Motor neuron (in vitro differentiated cells): Measurements from ENCODE around the gene MYRIP. TPM values are rescaled to one million over a fixed set of nuclear protein-coding genes. Genes with fewer than 3 reads are reported as not detected.

Experiments used
- ATAC-seq, 8 experiments: fragments of 200-7000 bp; cut with Tn5 transposase; replicated peaks in 6 of 8; 2 replicates each; pipeline ENCODE4 v1.8.0; 2021; ENCODE audit warnings: mild to moderate bottlenecking in 8 of 8, moderate library complexity in 8 of 8
- H3K27ac ChIP-seq, 2 donors: fragments of 250-450 bp; sonication (Bioruptor Pico); 2 replicates each; pipeline ENCODE4 v1.9.0; 2021; ENCODE audit warnings: antibody characterized with exemption in 2 of 2, mild to moderate bottlenecking in 2 of 2, moderate library complexity in 1 of 2
- H3K4me1 ChIP-seq, 2 donors: fragments of 250-450 bp; sonication (Bioruptor Pico); replicated peaks in 1 of 2; 2 replicates each; pipeline ENCODE4 v1.6.1; 2021; ENCODE audit warnings: antibody characterized with exemption in 2 of 2, mild to moderate bottlenecking in 2 of 2, moderate library complexity in 1 of 2
- H3K4me3 ChIP-seq, 5 donors: fragments of 250-450 bp; sonication (Bioruptor Pico); 2 replicates each; pipeline ENCODE4 v1.9.0; 2021; ENCODE audit warnings: antibody characterized with exemption in 5 of 5, mild to moderate bottlenecking in 5 of 5, moderate library complexity in 4 of 5
- WGBS, 10 experiments: fragments of 450-650 bp; shearing (Covaris generic); methylation state at CpG; one replicate each; pipeline ENCODE4 v1.0.0; 2022; 5-methylcytosine and 5-hydroxymethylcytosine counted together
- in situ Hi-C, 9 experiments: fragments of 400-800 bp; cut with MboI; loops; one replicate each; pipeline ENCODE4 v1.15.0; 2021; ENCODE audit warnings: low sequenced_read_pairs in 9 of 9, low pct_unique_long_range_greater_than_20kb in 2 of 9; ENCODE audit not compliant: unreplicated experiment in 9 of 9
- total RNA-seq, 8 experiments: library from RNA; unstranded; fragments of 300-600 nt; gene quantifications; 2 replicates each; pipeline versions ENCODE4 v1.2.3 to v1.2.4, GENCODE V29; 2022

Gene MYRIP
- total RNA-seq, 8 experiments from 2014 or later, result 1.5 to 10.1 (median 3.2) TPM

- H3K4me3 ChIP-seq, result no peak overlapping the region
- H3K4me1 ChIP-seq, result no peaks in the 10 kb centered on the region
- 0 to 100% (median 71%) methylated on average over 1 to 8 of the region's 9 CpGs for WGBS, 10 experiments
- H3K27ac ChIP-seq, result no peak overlapping the region
- in situ Hi-C loops, result no loop called here
- ATAC-seq, result peak in 1 of 8 experiments; percentile 7
Measured at GRCh38 chr3:40097131-40098117, 288.0 kb downstream of the MYRIP start.

GRCh38 chr3:40098261-40098759, 288.9 kb downstream of the MYRIP start:
- H3K4me1 ChIP-seq, result no peaks in the 10 kb centered on the region
- ATAC-seq, result peak in 4 of 8 experiments; percentile 53 to 91 (median 81)
- in situ Hi-C loops, result no loop called here
- H3K4me3 ChIP-seq, result no peak overlapping the region
- H3K27ac ChIP-seq, result no peak overlapping the region

- peak in 3 of 8 experiments; percentile 29 to 56 (median 47) for ATAC-seq
- Histone ChIP-seq H3K4me1 (no peaks in the 10 kb centered on the region), H3K27ac (no peak overlapping the region), H3K4me3 (no peak overlapping the region)
- WGBS, 10 experiments, result 3 to 100% (median 73%) methylated on average over 2 to 7 of the region's 7 CpGs; no CpG with 5 or more reads in 2 of the 10 experiments
- in situ Hi-C loops, result no loop called here
Measured at GRCh38 chr3:40099871-40100270, 290.5 kb downstream of the MYRIP start.

DNA sequence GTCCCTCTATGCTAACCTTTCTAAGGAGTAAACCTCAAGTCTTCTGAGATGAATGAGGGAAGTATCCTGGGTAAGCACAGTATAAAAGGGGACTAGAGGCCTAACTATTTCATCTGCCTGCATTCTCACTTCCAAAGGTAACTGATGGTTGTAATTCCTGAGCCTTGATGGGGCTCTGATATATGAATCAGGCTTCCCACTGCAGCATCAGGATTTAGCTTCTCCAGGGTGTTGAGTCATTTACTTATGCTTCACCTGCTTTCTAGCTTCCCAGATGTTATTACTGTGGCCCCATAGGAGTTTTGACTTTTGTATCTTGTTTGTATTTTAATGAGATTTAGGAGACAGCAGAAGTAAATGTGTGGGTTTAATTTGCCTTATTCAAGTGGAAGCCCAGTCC, 292.8 kb downstream of the MYRIP start:
- no peaks in the 10 kb centered on the region for H3K4me1 ChIP-seq
- no peak overlapping the region for H3K27ac ChIP-seq
- in situ Hi-C loops, result no loop called here
- H3K4me3 ChIP-seq, result no peak overlapping the region
- no peak for ATAC-seq

- no peak for ATAC-seq
Measured at GRCh38 chr3:40103829-40104228, 294.4 kb downstream of the MYRIP start.

DNA sequence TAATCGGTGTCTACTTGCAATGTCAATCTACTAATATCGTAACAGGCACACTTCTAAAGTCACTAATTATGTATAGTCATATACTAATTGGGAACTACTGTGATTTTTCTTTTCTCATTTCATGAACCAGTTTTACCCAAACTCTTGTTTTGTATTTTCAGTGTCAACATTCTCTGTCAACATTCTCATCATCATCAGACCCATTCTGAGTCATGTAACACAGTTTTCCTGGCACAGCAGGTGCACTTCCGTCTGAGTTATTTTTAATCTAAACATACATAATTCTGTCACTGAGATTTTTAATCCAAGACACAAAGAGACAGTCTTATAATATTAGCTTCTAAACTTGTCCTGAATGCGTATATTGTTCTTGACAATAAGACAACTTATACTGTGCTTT, 295.0 kb downstream of the MYRIP start:
- ATAC-seq, result no peak
- Histone ChIP-seq H3K4me1 (no peaks in the 10 kb centered on the region), H3K27ac (no peak overlapping the region), H3K4me3 (no peak overlapping the region)
- in situ Hi-C loops, result no loop called here
- WGBS, 10 experiments, result 58 to 100% (median 90%) methylated on average over 1 to 4 of the region's 4 CpGs

More at GRCh38 chr3:40103829-40104228, 294.4 kb downstream of the MYRIP start:
- in situ Hi-C loops, result no loop called here
- H3K4me1 ChIP-seq, result no peaks in the 10 kb centered on the region
- no peak overlapping the region for H3K27ac ChIP-seq
- no peak overlapping the region for H3K4me3 ChIP-seq

DNA sequence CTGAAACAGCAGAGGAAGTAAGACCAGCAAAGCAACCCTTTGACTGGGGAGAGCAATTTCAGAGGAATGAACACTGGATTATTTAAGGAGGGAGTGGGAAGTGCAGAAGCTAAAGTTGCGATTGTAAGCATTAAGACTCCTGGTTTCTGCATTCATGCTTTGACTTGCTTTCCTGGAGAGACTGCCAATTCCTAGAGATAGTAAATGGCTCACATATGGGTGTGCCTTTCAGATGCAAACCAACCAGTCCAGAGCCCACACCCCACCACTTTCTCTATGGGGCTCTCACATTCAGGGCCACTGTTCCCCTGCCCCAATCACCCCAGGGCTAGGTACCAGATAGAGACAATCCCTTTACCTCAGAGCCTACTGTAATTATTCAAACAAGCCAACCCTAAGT, 299.2 kb downstream of the MYRIP start:
- Histone ChIP-seq H3K4me3 (no peak overlapping the region), H3K4me1 (no peaks in the 10 kb centered on the region), H3K27ac (no peak overlapping the region)
- WGBS, 10 experiments, result 0 to 100% (median 60%) methylated on average over 1 of the region's 1 CpG; no CpG with 5 or more reads in 2 of the 10 experiments
- in situ Hi-C loops, result no loop called here
- ATAC-seq, result peak in 3 of 8 experiments; percentile 12 to 43 (median 31)

- no peak overlapping the region for H3K4me3 ChIP-seq
- in situ Hi-C loops, result no loop called here
- ATAC-seq, result peak; percentile 27 to 91 (median 57)
- H3K4me1 ChIP-seq, result no peaks in the 10 kb centered on the region
- H3K27ac ChIP-seq, result no peak overlapping the region
Measured at GRCh38 chr3:40109641-40110490, 300.5 kb downstream of the MYRIP start.

GRCh38 chr3:40116478-40117177, 307.2 kb downstream of the MYRIP start:
- no peak overlapping the region for H3K4me3 ChIP-seq
- in situ Hi-C loops, result no loop called here
- no peak overlapping the region for H3K27ac ChIP-seq
- ATAC-seq, result peak in 2 of 8 experiments; percentile 15 to 37
- WGBS, 10 experiments, result 34 to 100% (median 77%) methylated on average over 2 to 7 of the region's 9 CpGs
- peaks cover 16 to 23% of the 10 kb centered on the region in 2 donors for H3K4me1 ChIP-seq

GRCh38 chr3:40118091-40118490, 308.7 kb downstream of the MYRIP start:
- in situ Hi-C loops, result no loop called here
- no peak overlapping the region for H3K4me3 ChIP-seq
- H3K4me1 ChIP-seq, result peaks cover 16 to 23% of the 10 kb centered on the region in 2 donors
- WGBS, 10 experiments, result 33 to 100% (median 85%) methylated on average over 1 to 2 of the region's 2 CpGs
- ATAC-seq, result no peak
- no peak overlapping the region for H3K27ac ChIP-seq

DNA sequence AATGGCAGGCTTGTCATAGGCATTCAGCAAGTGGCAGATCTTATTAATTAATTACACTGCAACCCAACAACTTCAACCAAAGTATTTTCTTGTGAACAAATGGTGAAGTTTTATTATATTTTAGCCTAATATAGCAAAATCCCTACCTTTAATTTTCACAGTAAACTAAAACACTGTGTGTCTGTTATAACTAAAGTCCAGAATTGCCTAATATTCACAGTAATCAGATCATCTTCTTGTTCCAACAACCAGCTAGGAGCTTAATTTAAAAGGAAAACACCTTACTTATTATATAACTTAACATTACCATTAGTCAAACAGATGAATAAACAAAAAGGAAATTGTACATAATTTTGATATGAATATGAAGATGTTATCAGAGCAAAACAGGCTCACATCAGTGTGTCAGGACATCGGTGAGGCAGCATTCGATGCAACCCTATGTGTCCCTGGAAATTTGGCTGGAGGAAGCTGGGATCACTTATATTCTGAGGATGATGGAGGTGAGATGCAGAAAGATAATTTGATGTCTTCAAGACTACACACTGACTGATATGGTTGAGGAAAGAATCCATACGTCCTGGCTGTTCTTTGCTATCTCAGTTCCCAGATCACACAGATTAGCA, 310.8 kb downstream of the MYRIP start:
- ATAC-seq, result peak in 2 of 8 experiments; percentile 7 to 54
- WGBS, 10 experiments, result 0 to 85% (median 50%) methylated on average over 1 to 3 of the region's 3 CpGs; no CpG with 5 or more reads in 1 of the 10 experiments
- peaks cover 16 to 23% of the 10 kb centered on the region in 2 donors for H3K4me1 ChIP-seq
- peak overlapping the region; percentile 36 to 57 for H3K27ac ChIP-seq
- no peak overlapping the region for H3K4me3 ChIP-seq
- in situ Hi-C loops, result no loop called here

- 0 to 90% (median 0%) methylated on average over 1 to 3 of the region's 3 CpGs; no CpG with 5 or more reads in 5 of the 10 experiments for WGBS, 10 experiments
- ATAC-seq, result peak; percentile 92 to 100 (median 98)
Measured at GRCh38 chr3:40120806-40121205, 311.4 kb downstream of the MYRIP start.

More at GRCh38 chr3:40120806-40121205, 311.4 kb downstream of the MYRIP start:
- Histone ChIP-seq H3K4me3 (no peak overlapping the region), H3K27ac (peak overlapping the region; percentile 36 to 57), H3K4me1 (peaks cover 16 to 23% of the 10 kb centered on the region in 2 donors)
- in situ Hi-C loops, result no loop called here
